HCT116 (cell line): ENCODE measurements around the gene SUGCT.

Experiments used
- CEBPB ChIP-seq: IDR thresholded peaks from 2 replicates; pipeline ENCODE4 v1.6.1; 2012; ENCODE audit warnings: low read depth
- POLR2A ChIP-seq: IDR thresholded peaks from 2 replicates; pipeline ENCODE4 v1.7.0; 2011; ENCODE audit warnings: borderline replicate concordance; ENCODE audit not compliant: insufficient read depth, insufficient read length; ENCODE audit errors: extremely low read depth
- POLR2AphosphoS5 ChIP-seq: IDR thresholded peaks from 2 replicates; pipeline ENCODE4 v1.6.1; 2011; ENCODE audit warnings: mild to moderate bottlenecking, low read depth, low read length, moderate library complexity
- SIN3A ChIP-seq: IDR thresholded peaks from 2 replicates; pipeline ENCODE4 v1.6.1; 2012; ENCODE audit warnings: low read depth
- TF ChIP-seq, protein P1 (sequence below), 3 experiments: fragments of 200-600 bp in 1 of 3; sonication (generic) in 1 of 3; IDR thresholded peaks in 2 of 3; conservative IDR thresholded peaks in 1 of 3; 2 replicates each; pipeline ENCODE4 v1.5.1; 2012 to 2017; ENCODE audit warnings: low read depth in 2 of 3, low read length in 2 of 3, antibody characterized with exemption in 1 of 3, borderline replicate concordance in 1 of 3, control low read depth in 1 of 3, mild to moderate bottlenecking in 1 of 3, mixed read lengths in 1 of 3, mixed run types in 1 of 3, moderate library complexity in 1 of 3; ENCODE audit not compliant: insufficient read depth in 1 of 3

DNA sequence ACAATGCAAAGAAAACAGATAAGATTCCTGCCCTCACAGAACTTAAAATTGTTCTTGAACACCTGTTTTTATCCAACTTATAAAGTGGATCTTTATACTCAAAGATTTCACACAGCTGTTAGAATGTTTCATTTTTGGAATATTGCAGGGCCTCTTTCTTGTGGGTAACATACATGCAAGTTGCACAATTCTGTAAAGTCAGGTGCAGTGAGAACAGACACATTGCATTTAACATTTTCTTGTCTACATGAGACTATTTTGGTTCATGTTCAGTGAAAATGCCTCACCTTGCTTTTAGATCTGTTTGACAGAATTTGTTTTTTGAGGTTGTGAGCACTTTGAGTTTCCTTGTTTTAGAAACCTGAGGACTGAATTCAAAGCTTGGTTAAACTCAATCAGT, 707.8 kb downstream of the SUGCT start:
- TF ChIP-seq POLR2A = no peak
- no peak for TF ChIP-seq SIN3A
- TF ChIP-seq POLR2AphosphoS5 = no peak
- TF ChIP-seq, protein P1, sequence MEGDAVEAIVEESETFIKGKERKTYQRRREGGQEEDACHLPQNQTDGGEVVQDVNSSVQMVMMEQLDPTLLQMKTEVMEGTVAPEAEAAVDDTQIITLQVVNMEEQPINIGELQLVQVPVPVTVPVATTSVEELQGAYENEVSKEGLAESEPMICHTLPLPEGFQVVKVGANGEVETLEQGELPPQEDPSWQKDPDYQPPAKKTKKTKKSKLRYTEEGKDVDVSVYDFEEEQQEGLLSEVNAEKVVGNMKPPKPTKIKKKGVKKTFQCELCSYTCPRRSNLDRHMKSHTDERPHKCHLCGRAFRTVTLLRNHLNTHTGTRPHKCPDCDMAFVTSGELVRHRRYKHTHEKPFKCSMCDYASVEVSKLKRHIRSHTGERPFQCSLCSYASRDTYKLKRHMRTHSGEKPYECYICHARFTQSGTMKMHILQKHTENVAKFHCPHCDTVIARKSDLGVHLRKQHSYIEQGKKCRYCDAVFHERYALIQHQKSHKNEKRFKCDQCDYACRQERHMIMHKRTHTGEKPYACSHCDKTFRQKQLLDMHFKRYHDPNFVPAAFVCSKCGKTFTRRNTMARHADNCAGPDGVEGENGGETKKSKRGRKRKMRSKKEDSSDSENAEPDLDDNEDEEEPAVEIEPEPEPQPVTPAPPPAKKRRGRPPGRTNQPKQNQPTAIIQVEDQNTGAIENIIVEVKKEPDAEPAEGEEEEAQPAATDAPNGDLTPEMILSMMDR (IDR thresholded peaks at IDR 0.05 in 2 of 3, conservative IDR thresholded peaks at IDR 0.05 in 1 of 3; ENCODE audit: borderline replicate concordance in 1 of 3, insufficient read depth in 1 of 3, low read depth in 2 of 3, low read length in 2 of 3) = no peak
- no peak for TF ChIP-seq CEBPB
